KMS-11 (cell line): ENCODE measurements around the gene ADGRF4.

Experiments
- H2AFZ ChIP-seq: fragments of 200-600 bp; sonication (generic); 2 replicates; pipeline ENCODE4 v1.6.1; 2016; ENCODE audit warnings: antibody characterized with exemption, mixed run types, low read depth
- H3K27ac ChIP-seq: fragments of 200-600 bp; sonication (generic); 2 replicates; pipeline ENCODE4 v1.6.1; 2016; ENCODE audit warnings: mild to moderate bottlenecking, mixed run types
- H3K27me3 ChIP-seq: fragments of 200-600 bp; sonication (generic); 2 replicates; pipeline ENCODE4 v1.6.1; 2017; ENCODE audit warnings: mild to moderate bottlenecking, low read depth, mixed run types, moderate library complexity; ENCODE audit not compliant: insufficient read depth
- H3K36me3 ChIP-seq: fragments of 200-600 bp; sonication (generic); 2 replicates; pipeline ENCODE4 v1.6.1; 2017; ENCODE audit warnings: mild to moderate bottlenecking, mixed run types; ENCODE audit not compliant: insufficient read depth
- H3K4me1 ChIP-seq: fragments of 200-600 bp; sonication (generic); 2 replicates; pipeline ENCODE4 v1.6.1; 2016; ENCODE audit warnings: mild to moderate bottlenecking, low read depth, mixed run types; ENCODE audit not compliant: poor library complexity, severe bottlenecking
- H3K4me2 ChIP-seq: fragments of 200-600 bp; sonication (generic); 2 replicates; pipeline ENCODE4 v1.7.0; 2016; ENCODE audit warnings: mild to moderate bottlenecking, mixed run types
- H3K4me3 ChIP-seq: fragments of 200-600 bp; sonication (generic); IDR thresholded peaks from 2 replicates; pipeline ENCODE4 v1.6.1; 2017; ENCODE audit warnings: low read depth, low read length, mixed read lengths; ENCODE audit not compliant: insufficient read depth
- H3K79me2 ChIP-seq: fragments of 200-600 bp; sonication (generic); 2 replicates; pipeline ENCODE4 v1.6.1; 2016; ENCODE audit warnings: low read depth, mixed run types; ENCODE audit not compliant: insufficient read depth
- H3K9ac ChIP-seq: fragments of 200-600 bp; sonication (generic); 2 replicates; pipeline ENCODE4 v1.6.1; 2016; ENCODE audit warnings: mild to moderate bottlenecking, mixed run types
- H4K20me1 ChIP-seq: fragments of 200-600 bp; sonication (generic); 2 replicates; pipeline ENCODE4 v1.6.1; 2016; ENCODE audit warnings: mild to moderate bottlenecking, mixed run types; ENCODE audit not compliant: insufficient read depth
- TF ChIP-seq, protein P1 (sequence below): fragments of 200-600 bp; sonication (generic); conservative IDR thresholded peaks from 2 replicates; pipeline ENCODE4 v1.6.1; 2017; ENCODE audit warnings: low read depth, mild to moderate bottlenecking, antibody characterized with exemption, low read length, moderate library complexity, mixed read lengths

ADGRF4 gene

DNA sequence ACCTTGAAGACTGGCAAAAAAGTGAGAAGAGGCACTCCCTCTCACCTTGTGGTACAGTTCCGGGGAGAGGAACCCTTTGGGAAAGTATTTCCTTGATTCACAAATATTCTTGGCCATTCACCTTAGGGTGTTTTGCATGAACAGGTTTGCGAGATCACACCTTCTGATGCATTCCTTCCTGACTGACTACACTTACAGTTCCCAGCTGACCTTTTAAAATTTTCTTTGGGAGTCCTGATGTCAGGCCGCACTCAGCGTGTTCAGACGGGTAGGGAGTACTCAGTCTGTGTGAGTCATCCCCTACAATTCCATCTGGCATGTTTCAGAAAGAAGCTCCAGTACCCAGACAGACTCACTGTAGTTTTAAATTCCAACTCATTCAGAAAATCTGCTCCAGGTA lies 1.7 kb downstream of the ADGRF4 start:
- no peak overlapping the region for H3K27ac ChIP-seq
- no peaks in the 10 kb centered on the region for H3K79me2 ChIP-seq
- no peaks in the 10 kb centered on the region for H3K4me1 ChIP-seq
- TF ChIP-seq, protein P1, sequence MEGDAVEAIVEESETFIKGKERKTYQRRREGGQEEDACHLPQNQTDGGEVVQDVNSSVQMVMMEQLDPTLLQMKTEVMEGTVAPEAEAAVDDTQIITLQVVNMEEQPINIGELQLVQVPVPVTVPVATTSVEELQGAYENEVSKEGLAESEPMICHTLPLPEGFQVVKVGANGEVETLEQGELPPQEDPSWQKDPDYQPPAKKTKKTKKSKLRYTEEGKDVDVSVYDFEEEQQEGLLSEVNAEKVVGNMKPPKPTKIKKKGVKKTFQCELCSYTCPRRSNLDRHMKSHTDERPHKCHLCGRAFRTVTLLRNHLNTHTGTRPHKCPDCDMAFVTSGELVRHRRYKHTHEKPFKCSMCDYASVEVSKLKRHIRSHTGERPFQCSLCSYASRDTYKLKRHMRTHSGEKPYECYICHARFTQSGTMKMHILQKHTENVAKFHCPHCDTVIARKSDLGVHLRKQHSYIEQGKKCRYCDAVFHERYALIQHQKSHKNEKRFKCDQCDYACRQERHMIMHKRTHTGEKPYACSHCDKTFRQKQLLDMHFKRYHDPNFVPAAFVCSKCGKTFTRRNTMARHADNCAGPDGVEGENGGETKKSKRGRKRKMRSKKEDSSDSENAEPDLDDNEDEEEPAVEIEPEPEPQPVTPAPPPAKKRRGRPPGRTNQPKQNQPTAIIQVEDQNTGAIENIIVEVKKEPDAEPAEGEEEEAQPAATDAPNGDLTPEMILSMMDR: no peak
- H3K4me2 ChIP-seq: no peak overlapping the region
- H4K20me1 ChIP-seq: no peaks in the 10 kb centered on the region
- H3K4me3 ChIP-seq: no peak overlapping the region
- H3K27me3 ChIP-seq: no peaks in the 10 kb centered on the region
- H3K36me3 ChIP-seq: no peaks in the 10 kb centered on the region
- H3K9ac ChIP-seq: no peak overlapping the region
- H2AFZ ChIP-seq: no peak overlapping the region

DNA sequence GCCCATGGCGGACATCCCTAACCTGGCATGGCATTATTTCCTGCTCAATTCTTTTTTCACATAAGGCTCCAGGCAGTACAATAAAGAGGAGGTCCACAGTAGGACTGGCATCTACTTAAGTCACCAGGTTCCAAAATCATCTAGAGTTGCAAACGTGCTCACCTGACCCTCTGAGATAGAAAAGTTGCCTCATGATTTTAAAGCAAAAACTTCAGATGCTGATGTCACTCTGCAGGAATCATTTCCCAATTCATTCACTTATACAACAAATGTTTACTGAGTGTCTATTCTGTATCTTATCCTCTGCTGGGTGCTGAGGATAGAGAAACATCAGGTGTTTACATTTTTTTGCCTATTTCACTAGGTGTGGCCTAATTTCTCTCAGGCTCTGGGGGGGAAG lies 2.2 kb downstream of the ADGRF4 start:
- Histone ChIP-seq H3K27me3 (no peaks in the 10 kb centered on the region), H3K36me3 (no peaks in the 10 kb centered on the region), H3K79me2 (no peaks in the 10 kb centered on the region), H2AFZ (no peak overlapping the region), H3K27ac (no peak overlapping the region), H3K4me1 (no peaks in the 10 kb centered on the region), H3K4me2 (no peak overlapping the region), H4K20me1 (no peaks in the 10 kb centered on the region), H3K4me3 (no peak overlapping the region), H3K9ac (no peak overlapping the region)
- TF ChIP-seq, protein P1: no peak

DNA sequence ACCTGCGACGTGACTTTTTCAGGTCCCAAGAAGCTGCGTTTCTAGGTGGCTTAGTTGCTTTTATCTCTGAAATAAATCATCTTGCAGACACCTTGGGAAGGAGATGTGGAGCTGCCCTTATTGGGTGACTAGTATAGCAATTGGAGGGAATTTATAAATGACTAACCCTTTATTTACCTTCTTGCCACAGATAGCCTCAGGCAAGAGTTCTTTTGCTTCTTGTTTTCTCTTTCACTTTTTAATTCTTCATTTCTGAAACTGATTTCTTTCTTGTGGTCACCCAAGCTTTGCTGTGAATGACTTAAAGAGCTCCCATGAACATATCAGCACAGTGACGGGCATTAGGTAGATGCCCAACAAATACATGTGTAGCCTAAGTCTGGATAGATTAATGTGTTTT lies 3.0 kb downstream of the ADGRF4 start:
- H3K4me3 ChIP-seq: no peak overlapping the region
- TF ChIP-seq, protein P1: no peak
- no peaks in the 10 kb centered on the region for H3K4me1 ChIP-seq
- no peaks in the 10 kb centered on the region for H3K36me3 ChIP-seq
- H3K9ac ChIP-seq: no peak overlapping the region
- no peaks in the 10 kb centered on the region for H3K27me3 ChIP-seq
- H3K79me2 ChIP-seq: no peaks in the 10 kb centered on the region
- H3K27ac ChIP-seq: no peak overlapping the region
- H3K4me2 ChIP-seq: no peak overlapping the region
- H2AFZ ChIP-seq: no peak overlapping the region
- no peaks in the 10 kb centered on the region for H4K20me1 ChIP-seq

DNA sequence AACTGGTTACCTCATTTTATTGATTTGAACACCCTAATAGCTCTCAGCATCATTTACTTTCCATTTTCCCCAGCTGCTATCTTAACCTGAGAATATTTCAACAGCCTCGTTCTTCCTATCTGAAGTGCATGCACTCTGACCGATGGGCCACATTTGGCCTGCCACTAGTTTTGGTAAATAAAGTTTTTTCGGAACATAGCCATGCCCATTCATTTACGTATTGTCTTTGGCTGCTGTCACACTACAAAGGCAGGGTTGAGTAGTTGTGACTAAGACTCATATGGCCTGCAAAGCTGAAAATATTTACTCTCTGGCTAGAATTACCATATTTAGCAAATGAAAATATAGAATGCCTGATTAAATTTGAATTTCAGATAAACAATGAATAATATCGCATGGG lies 10.8 kb downstream of the ADGRF4 start:
- Histone ChIP-seq H3K4me3 (no peak overlapping the region), H3K4me1 (no peaks in the 10 kb centered on the region), H3K9ac (no peak overlapping the region), H3K27me3 (no peaks in the 10 kb centered on the region), H3K27ac (no peak overlapping the region), H4K20me1 (no peaks in the 10 kb centered on the region), H2AFZ (no peak overlapping the region), H3K36me3 (no peaks in the 10 kb centered on the region), H3K4me2 (no peak overlapping the region), H3K79me2 (no peaks in the 10 kb centered on the region)
- TF ChIP-seq, protein P1: no peak

DNA sequence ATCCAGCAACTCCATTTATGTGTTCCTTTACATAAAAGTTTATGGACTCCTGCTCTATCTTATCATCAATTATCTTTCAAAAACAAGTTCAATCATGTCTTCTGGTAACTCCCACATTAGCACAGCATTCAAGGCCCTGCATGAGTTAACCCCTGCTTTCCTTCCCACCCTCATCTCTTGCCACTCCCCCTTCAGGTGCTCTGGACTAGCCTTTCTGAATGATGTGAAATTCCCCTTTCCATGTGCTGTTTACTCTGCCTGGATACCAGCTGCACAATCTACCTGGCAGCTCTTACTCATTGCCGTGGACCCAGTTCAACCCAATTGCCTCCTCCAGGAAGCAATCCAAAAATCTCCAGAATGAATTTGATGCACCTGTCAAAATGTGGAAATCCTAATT lies 11.9 kb downstream of the ADGRF4 start:
- Histone ChIP-seq H3K27me3 (no peaks in the 10 kb centered on the region), H3K4me3 (no peak overlapping the region), H3K4me1 (no peaks in the 10 kb centered on the region), H3K27ac (no peak overlapping the region), H3K36me3 (no peaks in the 10 kb centered on the region), H2AFZ (no peak overlapping the region), H4K20me1 (no peaks in the 10 kb centered on the region), H3K4me2 (no peak overlapping the region), H3K79me2 (no peaks in the 10 kb centered on the region), H3K9ac (no peak overlapping the region)
- TF ChIP-seq, protein P1: no peak
